ENCODE measurements around the gene RNF207. TPM values are rescaled to one million over a fixed set of nuclear protein-coding genes. Genes with fewer than 3 reads are reported as not detected.

RNF207 gene
- total RNA-seq, 1 experiment from 2014 or later: 9.2 TPM

DNA sequence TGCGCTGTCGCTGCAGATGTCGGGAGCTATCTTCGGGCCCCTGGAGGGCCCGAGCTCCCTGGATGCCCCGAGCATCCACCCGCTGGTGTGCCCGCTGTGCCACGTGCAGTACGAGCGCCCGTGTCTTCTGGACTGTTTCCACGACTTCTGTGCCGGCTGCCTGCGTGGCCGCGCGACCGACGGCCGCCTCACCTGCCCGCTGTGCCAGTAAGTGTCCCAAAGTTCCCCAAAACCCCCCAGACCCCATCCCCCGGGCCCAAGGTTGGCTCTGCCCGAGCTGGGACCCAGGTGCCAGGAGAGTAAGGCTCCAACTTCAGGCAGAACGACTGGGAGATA is 569 bp downstream of the RNF207 start:
- Mint-ChIP-seq H3K27me3 (ENCODE audit: low read depth) (peaks cover 29% of the 10 kb centered on the region), H3K4me3 (peak overlapping the region; percentile 43), H3K4me1 (peaks cover 19% of the 10 kb centered on the region), H3K9me3 (no peaks in the 10 kb centered on the region), H3K27ac (no peak overlapping the region), H3K36me3 (no peaks in the 10 kb centered on the region)
- ATAC-seq: no peak
- DNase-seq (ENCODE audit: low spot score): no peak
- no peak for TF ChIP-seq JUN (CRISPR knock-in tag; IDR thresholded peaks at IDR 0.05)
- TF ChIP-seq, protein P1, sequence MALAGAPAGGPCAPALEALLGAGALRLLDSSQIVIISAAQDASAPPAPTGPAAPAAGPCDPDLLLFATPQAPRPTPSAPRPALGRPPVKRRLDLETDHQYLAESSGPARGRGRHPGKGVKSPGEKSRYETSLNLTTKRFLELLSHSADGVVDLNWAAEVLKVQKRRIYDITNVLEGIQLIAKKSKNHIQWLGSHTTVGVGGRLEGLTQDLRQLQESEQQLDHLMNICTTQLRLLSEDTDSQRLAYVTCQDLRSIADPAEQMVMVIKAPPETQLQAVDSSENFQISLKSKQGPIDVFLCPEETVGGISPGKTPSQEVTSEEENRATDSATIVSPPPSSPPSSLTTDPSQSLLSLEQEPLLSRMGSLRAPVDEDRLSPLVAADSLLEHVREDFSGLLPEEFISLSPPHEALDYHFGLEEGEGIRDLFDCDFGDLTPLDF (CRISPR knock-in tag; IDR thresholded peaks at IDR 0.05): no peak
- no peak for TF ChIP-seq ZNF138 (CRISPR knock-in tag; conservative IDR thresholded peaks at IDR 0.05)
- no peak for TF ChIP-seq ZNF671 (CRISPR knock-in tag; IDR thresholded peaks at IDR 0.05)
- TF ChIP-seq ZNF263 (CRISPR knock-in tag; IDR thresholded peaks at IDR 0.05; ENCODE audit: low read depth): no peak
- TF ChIP-seq, protein P2, sequence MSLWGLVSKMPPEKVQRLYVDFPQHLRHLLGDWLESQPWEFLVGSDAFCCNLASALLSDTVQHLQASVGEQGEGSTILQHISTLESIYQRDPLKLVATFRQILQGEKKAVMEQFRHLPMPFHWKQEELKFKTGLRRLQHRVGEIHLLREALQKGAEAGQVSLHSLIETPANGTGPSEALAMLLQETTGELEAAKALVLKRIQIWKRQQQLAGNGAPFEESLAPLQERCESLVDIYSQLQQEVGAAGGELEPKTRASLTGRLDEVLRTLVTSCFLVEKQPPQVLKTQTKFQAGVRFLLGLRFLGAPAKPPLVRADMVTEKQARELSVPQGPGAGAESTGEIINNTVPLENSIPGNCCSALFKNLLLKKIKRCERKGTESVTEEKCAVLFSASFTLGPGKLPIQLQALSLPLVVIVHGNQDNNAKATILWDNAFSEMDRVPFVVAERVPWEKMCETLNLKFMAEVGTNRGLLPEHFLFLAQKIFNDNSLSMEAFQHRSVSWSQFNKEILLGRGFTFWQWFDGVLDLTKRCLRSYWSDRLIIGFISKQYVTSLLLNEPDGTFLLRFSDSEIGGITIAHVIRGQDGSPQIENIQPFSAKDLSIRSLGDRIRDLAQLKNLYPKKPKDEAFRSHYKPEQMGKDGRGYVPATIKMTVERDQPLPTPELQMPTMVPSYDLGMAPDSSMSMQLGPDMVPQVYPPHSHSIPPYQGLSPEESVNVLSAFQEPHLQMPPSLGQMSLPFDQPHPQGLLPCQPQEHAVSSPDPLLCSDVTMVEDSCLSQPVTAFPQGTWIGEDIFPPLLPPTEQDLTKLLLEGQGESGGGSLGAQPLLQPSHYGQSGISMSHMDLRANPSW (CRISPR knock-in tag; conservative IDR thresholded peaks at IDR 0.05; ENCODE audit: low read depth): no peak
- no peak for TF ChIP-seq KAT7 (CRISPR knock-in tag; IDR thresholded peaks at IDR 0.05; ENCODE audit: borderline replicate concordance)
- no peak for TF ChIP-seq CREM (CRISPR knock-in tag; IDR thresholded peaks at IDR 0.05)
- no peak for TF ChIP-seq ZNF416 (CRISPR knock-in tag; IDR thresholded peaks at IDR 0.05)
- TF ChIP-seq, protein P3, sequence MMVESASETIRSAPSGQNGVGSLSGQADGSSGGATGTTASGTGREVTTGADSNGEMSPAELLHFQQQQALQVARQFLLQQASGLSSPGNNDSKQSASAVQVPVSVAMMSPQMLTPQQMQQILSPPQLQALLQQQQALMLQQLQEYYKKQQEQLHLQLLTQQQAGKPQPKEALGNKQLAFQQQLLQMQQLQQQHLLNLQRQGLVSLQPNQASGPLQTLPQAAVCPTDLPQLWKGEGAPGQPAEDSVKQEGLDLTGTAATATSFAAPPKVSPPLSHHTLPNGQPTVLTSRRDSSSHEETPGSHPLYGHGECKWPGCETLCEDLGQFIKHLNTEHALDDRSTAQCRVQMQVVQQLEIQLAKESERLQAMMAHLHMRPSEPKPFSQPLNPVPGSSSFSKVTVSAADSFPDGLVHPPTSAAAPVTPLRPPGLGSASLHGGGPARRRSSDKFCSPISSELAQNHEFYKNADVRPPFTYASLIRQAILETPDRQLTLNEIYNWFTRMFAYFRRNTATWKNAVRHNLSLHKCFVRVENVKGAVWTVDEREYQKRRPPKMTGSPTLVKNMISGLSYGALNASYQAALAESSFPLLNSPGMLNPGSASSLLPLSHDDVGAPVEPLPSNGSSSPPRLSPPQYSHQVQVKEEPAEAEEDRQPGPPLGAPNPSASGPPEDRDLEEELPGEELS (CRISPR knock-in tag; IDR thresholded peaks at IDR 0.05): no peak
- no peak for TF ChIP-seq AFF4 (CRISPR knock-in tag; IDR thresholded peaks at IDR 0.05; ENCODE audit: borderline replicate concordance)
- TF ChIP-seq, protein P4, sequence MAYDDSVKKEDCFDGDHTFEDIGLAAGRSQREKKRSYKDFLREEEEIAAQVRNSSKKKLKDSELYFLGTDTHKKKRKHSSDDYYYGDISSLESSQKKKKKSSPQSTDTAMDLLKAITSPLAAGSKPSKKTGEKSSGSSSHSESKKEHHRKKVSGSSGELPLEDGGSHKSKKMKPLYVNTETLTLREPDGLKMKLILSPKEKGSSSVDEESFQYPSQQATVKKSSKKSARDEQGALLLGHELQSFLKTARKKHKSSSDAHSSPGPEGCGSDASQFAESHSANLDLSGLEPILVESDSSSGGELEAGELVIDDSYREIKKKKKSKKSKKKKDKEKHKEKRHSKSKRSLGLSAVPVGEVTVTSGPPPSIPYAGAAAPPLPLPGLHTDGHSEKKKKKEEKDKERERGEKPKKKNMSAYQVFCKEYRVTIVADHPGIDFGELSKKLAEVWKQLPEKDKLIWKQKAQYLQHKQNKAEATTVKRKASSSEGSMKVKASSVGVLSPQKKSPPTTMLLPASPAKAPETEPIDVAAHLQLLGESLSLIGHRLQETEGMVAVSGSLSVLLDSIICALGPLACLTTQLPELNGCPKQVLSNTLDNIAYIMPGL (CRISPR knock-in tag; IDR thresholded peaks at IDR 0.05): no peak
- no peak for TF ChIP-seq NFATC4 (CRISPR knock-in tag; IDR thresholded peaks at IDR 0.05)
- no peak for TF ChIP-seq ETV6 (CRISPR knock-in tag; IDR thresholded peaks at IDR 0.05)
- no peak for TF ChIP-seq CTCF (IDR thresholded peaks at IDR 0.05)
- TF ChIP-seq SMAD3 (CRISPR knock-in tag; IDR thresholded peaks at IDR 0.05; ENCODE audit: borderline replicate concordance): no peak
- ChIA-PET POLR2A (interaction anchor here (0.7 to 1.5 kb wide), 6 partner anchors 19 to 33 kb away, joined by 3 to 10 read pairs (median 4); partner anchors contain the start of gene ICMT), CTCF (interaction anchor here (0.5 to 10.3 kb wide), 28 partner anchors 9 to 597 kb away, joined by 3 to 489 read pairs (median 5); partner anchors contain the start of genes CHD5, HES2, HES3 and ICMT)

Data from WTC11 (cell line).